ENCODE data around the gene TSPAN32.

DNA sequence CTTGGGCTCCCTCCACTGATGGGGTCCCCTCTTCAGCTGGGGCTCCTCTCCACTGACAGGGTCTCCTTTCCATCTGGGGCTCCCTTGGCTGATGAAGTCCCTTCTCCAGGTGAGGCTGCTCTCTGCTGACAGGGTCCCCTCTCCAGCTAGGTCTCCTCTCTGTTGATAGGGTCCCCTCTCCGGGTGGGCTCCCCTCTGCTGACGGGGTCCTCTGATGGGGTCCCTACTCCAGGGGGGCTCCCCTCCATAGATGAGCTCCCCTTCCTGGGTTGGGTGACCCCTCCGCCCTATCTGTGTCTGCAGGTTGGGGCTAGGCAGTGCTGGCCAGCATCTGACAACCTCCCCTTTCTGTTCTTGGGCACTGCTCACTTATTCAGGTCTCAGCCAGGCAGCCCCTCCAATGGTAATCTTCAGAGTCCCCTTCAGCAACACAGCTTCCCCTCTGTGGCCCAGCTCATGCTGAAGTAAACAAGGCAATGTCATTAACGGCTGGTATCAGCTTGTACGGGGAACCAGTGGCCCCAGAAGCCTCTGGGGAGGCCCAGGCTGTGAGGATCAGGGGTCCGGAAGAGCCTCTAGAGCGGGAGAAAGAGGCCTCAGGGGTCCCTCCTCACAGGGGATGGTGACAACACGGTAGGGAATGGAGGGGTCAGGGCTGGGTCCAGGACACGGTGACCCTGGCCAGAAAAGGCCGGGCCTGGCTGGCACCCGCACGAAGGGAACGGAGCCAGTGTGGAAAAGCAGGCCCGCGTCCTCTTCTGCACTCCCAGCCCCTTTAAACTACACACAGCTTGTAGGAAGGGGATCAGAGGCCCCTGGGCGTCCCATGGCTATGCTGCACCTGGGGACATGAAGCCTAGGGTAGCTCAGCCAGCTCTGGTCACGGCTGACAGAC, 65.7 kb downstream of the TSPAN32 start:
- TF ChIP-seq, protein P1, sequence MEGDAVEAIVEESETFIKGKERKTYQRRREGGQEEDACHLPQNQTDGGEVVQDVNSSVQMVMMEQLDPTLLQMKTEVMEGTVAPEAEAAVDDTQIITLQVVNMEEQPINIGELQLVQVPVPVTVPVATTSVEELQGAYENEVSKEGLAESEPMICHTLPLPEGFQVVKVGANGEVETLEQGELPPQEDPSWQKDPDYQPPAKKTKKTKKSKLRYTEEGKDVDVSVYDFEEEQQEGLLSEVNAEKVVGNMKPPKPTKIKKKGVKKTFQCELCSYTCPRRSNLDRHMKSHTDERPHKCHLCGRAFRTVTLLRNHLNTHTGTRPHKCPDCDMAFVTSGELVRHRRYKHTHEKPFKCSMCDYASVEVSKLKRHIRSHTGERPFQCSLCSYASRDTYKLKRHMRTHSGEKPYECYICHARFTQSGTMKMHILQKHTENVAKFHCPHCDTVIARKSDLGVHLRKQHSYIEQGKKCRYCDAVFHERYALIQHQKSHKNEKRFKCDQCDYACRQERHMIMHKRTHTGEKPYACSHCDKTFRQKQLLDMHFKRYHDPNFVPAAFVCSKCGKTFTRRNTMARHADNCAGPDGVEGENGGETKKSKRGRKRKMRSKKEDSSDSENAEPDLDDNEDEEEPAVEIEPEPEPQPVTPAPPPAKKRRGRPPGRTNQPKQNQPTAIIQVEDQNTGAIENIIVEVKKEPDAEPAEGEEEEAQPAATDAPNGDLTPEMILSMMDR (IDR thresholded peaks at IDR 0.05 in 4 of 5, conservative IDR thresholded peaks at IDR 0.05 in 1 of 5), result no peak
- no peak for TF ChIP-seq POLR2A (IDR thresholded peaks at IDR 0.05)
